Thyroid gland (tissue), 4 donors: Measurements from ENCODE around the gene GALNT10.

Experiments used
- CTCF ChIP-seq, 6 experiments: fragments of 200-600 bp in 3 of 6; fragments of 450-650 bp in 3 of 6; sonication (generic) in 3 of 6; IDR thresholded peaks; one replicate each; pipeline ENCODE4 v1.5.1; 2016 to 2019; ENCODE audit warnings: antibody characterized with exemption in 6 of 6, mild to moderate bottlenecking in 2 of 6, inconsistent platforms in 1 of 6, moderate library complexity in 1 of 6
- POLR2A ChIP-seq, 2 donors: fragments of 450-650 bp; IDR thresholded peaks; one replicate each; pipeline ENCODE4 v1.6.1; 2017; ENCODE audit warnings: antibody characterized with exemption in 2 of 2, mild to moderate bottlenecking in 2 of 2, moderate library complexity in 1 of 2

GRCh38 chr5:154206311-154206710 lies 15.8 kb downstream of the GALNT10 start:
- TF ChIP-seq CTCF (IDR thresholded peaks at IDR 0.05) = no peak
- no peak for TF ChIP-seq POLR2A (IDR thresholded peaks at IDR 0.05)
